Measurements from ENCODE around the gene INTS1.

DNA sequence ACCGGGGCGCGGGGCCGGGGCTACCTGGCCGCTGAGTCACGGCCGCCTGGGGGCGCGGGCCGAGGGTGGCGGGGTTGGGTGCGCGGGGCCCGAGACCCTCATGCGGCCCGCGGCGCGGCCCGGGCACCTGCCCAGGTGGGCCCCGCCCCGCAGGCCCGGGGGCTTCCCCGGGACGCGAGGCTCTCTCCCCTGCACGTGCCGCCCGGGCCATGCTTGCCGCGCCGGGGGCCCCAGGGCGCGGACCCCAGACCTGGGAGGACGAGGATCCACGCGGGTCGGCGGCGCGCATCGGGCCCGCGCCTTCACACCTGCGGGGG is 26.7 kb upstream of the INTS1 start:
- no peak for TF ChIP-seq FOXK2 (IDR thresholded peaks at IDR 0.05)
- no peak for TF ChIP-seq CTCF (IDR thresholded peaks at IDR 0.05 in 2 of 3, conservative IDR thresholded peaks at IDR 0.05 in 1 of 3; ENCODE audit: control insufficient read depth in 2 of 3, extremely low read depth in 1 of 3, insufficient read depth in 1 of 3, low read depth in 3 of 3, low read length in 3 of 3)
- TF ChIP-seq ZNF592 (IDR thresholded peaks at IDR 0.05): no peak
- TF ChIP-seq, protein P1, sequence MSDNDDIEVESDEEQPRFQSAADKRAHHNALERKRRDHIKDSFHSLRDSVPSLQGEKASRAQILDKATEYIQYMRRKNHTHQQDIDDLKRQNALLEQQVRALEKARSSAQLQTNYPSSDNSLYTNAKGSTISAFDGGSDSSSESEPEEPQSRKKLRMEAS (IDR thresholded peaks at IDR 0.05; ENCODE audit: low read depth, low read length): no peak

Measured in GM12878 (cell line).